Stimulated activated CD8-positive, alpha-beta memory T cell treated with anti-CD3 and anti-CD28 coated beads, Interleukin-7, amount 100 ng/mL, for 4 hours (primary cell): ENCODE data around the gene ETHE1.
"Not testable (repeated sequence)": the region's sequence is repeated elsewhere in the genome, so short reads cannot be mapped to it uniquely, and the experiment has no call there.

Experiments
- DNase-seq, 2 donors: peaks; one replicate each; pipeline ENCODE4 v3.0.0-alpha.2; 2020; ENCODE audit warnings: low read depth in 2 of 2

ETHE1 gene

DNA sequence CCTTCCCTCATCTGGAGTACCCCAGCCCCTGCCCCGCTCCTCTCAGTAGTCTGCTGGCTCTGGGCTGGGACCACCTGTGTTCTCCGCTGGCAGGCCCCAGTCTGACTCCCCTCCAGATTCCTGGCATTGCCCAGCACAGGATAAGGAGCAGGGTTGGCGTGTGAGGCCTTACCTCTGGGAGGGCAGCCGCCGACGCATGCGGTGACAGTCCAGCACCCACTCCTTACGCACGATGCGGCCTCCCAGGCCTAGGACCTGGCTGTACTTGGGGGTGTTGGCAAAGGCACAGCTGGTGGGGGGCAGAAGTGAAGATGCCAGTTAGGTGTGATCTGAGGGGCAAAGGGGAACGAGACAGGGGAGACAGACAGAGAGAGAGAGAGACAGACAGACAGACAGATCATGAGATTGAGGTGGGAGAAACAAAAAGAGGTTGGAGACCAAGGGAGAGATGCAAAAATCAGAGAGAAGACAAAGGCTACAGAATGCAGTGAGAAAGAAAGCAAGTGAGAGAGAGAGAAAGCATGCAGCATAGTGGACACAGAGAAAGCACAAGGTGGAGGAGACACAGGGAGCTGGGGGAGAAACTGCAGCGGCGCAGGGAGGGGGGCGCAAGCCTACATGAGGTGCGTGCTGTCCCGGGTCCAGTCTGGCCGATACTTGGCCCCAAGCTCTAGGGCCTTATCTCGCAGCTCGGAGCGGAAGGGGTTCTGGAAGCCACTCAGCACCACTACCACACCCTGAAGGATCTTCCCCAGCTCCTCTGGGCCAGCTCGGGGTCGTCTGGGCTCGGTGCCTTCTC lies 24.6 kb upstream of the ETHE1 start:
- no peak for DNase-seq

DNA sequence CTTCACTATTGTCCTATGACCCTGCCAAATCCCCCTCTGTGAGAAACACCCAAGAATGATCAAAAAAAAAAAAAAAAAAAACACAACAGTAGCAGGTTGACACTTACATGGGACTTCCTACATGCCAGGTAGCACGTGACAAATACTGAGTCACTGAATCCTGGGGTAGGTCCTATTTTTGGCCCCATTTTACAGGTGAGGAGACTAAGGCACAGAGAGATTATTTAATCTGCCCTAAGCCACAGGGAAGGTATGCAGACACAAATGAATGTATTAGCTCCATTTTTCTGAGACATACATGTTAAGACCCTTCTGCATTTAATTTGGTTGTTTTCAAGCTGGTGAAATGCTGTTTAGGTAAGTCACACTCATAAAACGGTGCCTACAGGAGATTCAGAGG lies 21.7 kb upstream of the ETHE1 start:
- DNase-seq, result no peak

DNA sequence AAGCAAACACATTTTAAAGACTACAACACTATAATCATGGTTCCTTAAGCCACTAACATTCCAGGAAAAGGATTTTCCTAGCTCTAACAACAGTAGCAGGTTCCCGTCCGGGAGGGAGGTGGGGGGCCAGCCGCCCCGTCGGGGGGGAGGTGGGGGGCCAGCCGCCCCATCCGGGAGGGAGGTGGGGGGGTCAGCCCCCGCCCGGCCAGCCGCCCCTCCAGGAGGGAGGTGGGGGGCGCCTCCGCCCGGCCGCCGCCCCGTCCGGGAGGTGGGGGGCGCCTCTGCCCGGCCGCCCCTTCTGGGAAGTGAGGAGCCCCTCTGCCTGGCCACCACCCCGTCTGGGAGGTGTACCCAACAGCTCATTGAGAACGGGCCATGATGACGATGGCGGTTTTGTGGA lies 20.9 kb upstream of the ETHE1 start:
- DNase-seq, result not testable (repeated sequence)

DNA sequence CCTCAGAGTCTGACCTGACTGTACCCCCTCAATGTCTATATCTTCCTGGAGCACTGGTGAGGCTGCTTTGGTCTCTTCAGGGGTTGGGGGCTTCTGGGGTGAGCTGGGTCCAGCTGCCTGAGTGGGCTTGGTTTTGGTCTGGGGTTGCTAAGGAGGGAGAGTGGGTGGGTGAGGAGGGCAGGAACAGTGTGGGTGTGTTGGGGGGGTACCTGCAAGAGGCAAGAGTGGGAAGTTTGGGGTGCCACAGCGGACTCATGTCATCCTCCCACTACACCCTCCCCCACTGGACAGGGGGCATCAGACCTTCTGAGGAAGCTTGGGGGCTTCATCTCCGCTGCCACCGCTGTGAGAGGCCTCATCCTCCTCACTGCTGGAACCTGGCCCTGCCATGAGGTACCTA lies 19.6 kb upstream of the ETHE1 start:
- no peak for DNase-seq

DNA sequence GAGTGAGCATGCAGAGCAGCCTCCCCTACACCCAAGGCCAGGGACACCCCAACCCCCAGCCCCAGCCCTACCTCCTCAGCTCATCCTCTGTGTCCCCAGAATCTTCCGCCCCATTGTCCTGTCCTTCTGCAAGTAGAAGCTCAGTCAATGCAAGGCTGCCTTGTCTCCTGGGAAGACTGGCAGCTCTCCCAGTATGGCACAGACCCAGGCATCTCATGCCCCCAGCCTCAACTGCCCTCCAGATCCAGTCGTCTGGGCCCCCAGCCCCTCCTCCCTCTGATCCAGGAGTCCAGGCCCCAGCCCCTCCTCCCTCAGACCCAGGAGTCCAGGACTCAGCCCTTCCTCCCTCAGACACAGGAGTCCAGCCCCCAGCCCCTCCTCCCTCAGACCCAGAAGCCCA lies 19.0 kb upstream of the ETHE1 start:
- no peak for DNase-seq

DNA sequence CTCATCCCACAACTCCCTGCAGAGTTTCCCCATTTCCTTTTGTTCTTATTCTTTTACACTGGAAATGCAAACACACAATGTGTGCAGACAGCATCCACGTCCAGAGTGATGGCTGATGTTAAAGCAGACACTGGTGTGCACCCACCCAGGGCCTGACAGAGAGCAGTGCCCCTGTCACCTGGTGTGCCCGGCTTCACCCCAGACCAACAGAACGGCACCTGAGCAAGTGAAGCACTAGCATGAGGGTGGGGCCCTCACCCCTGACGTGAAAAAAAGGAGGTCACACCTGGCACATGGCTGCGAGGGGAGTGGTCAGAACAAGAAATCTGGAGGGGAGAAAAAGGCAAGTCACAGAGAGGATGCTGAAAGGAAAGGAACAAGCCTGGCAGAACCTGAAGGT lies 18.3 kb upstream of the ETHE1 start:
- no peak for DNase-seq

DNA sequence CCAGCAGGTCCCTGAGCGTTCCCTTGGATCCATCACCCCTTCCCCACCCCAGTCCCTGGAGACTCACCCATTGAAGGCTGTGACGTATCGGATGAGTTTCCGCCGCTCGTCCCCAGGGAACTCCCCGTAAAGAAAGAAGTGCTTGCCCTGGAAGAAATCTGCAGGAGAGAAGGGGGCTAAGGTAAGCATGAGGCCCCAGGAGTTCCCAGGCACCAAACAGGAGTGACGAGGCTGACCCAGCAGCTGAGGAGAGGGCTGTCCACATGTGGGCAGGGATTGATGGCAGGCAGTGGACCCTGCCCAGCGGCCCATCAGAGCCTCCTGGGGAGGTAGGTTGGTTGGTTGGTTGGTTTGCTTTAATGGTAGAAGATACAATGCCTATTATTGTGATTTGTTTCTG lies 17.1 kb upstream of the ETHE1 start:
- DNase-seq, result no peak

DNA sequence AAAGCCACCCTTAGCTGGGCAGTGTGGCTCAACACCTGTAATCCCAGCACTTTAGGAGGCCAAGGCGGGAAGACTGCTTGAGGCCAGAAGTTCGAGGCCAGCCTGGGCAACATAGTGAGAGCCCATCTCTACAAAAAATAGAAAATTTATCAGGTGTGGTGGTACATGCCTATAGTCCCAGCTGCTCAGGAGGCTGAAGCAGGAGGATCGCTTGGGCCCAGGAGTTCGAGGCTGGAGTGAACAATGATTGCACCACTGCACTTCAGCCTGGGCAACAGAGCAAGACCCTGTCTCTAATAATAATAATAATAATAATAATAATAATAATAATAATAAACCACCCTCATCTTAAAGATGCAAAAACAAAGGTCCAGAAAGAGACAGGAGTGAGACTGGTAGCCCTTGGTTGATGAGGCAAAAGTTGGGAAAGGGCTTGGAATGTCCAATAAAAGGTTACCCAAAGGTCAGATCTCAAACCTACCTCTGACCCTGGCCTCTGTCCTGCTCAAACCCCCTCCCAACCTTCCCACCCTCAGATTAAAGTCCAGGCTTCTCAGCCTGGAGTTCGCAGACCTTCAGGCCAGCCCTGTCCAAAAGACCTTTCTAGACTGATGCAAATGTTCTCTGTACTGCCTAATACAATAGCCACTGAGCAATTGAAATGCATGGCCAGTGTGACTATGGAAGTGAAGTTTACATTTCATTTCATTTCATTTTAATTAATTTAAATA lies 15.1 kb upstream of the ETHE1 start:
- DNase-seq, result no peak

DNA sequence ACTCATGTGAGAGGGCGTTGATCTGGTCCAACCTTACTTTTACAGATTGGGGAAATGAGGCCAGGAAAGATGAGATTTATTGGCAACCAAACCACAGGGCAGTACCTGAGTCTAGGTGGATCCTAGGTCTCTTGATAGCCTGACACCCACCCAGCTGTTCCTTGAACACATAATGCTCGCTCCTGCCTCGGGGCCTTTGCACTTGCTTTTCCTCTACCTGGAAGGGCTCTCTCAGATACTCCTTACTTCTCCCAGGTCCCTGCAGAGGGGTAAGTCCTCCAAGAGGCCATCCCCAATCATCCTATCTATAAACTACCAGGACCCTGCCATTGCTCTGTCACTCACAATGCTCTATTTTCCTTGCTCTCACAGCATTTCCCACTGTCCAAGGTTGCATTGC lies 13.4 kb upstream of the ETHE1 start:
- no peak for DNase-seq

DNA sequence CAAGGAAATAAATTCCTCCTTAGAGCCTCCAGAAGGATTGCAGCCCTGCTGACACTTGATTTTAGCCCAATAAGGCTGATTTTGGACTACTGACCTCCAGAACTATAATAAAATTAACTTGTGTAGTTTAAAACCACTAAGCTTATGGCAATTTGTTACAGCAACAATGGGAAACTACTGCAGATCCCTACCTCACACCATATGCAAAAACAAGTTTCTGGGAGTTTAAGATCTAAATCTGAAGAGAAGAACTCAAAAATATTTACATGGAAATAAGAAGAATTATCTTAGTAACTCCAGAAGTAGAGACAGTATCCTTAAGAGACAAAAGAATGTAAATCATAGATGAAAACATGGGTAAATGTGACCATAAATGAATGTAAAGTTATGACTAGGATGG lies 11.9 kb upstream of the ETHE1 start:
- DNase-seq, result no peak

DNA sequence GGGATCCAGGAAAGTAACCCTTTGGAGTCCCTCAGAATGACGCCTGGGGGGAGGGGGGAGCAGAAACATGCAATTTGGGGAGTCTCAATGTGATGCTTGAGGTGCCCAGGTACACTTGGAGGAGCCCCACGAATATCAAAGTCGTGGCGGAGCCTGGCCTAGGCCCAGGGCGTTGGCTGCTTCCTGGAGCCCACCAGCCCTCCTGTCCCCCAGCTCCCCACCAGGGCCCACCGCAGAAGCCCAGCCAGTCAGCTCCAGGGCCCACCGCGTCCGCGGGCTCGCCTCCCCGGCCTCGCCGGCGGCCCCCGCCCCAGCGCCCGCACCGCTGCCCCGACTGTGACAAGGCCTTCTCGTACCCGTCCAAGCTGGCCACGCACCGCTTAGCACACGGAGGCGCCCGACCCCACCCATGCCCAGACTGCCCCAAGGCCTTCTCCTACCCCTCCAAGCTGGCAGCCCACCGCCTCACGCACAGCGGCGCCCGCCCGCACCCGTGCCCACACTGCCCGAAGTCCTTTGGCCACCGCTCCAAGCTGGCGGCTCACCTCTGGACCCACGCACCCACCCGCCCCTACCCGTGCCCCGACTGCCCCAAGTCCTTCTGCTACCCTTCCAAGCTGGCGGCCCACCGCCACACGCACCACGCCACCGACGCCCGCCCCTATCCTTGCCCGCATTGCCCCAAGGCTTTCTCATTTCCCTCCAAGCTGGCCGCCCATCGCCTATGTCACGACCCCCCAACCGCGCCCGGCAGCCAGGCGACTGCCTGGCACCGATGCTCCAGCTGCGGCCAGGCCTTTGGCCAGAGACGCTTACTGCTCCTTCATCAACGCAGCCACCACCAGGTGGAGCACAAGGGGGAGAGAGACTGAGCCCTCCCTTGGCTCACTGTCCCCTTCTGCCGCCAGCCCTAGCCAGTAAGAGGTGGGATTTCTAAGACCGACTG lies 8.1 kb upstream of the ETHE1 start:
- no peak for DNase-seq

DNA sequence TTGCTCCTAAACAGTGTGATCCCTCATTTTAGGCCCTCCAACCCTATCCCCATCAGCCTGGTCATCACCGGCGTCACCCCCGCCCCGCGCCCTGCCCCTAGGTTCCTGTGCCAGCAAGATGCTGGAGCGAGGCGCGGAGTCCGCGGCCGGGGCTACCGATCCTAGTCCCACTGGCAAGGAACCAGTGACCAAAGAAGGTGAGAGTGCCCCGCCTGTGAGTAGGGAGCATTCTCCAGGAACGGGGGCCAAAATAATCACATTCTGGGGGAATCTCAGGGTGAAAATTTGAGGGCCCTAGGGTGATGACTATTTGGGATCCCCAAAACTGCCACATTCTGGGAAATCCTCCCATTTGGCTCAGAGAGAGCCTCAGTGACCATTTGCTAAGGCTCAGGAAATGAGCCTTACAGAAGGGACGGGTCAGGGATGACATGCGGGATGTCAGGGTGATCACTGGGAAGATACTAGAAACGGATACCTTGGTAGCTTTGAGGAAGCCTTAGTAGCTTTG lies 7.4 kb upstream of the ETHE1 start:
- DNase-seq, result no peak

DNA sequence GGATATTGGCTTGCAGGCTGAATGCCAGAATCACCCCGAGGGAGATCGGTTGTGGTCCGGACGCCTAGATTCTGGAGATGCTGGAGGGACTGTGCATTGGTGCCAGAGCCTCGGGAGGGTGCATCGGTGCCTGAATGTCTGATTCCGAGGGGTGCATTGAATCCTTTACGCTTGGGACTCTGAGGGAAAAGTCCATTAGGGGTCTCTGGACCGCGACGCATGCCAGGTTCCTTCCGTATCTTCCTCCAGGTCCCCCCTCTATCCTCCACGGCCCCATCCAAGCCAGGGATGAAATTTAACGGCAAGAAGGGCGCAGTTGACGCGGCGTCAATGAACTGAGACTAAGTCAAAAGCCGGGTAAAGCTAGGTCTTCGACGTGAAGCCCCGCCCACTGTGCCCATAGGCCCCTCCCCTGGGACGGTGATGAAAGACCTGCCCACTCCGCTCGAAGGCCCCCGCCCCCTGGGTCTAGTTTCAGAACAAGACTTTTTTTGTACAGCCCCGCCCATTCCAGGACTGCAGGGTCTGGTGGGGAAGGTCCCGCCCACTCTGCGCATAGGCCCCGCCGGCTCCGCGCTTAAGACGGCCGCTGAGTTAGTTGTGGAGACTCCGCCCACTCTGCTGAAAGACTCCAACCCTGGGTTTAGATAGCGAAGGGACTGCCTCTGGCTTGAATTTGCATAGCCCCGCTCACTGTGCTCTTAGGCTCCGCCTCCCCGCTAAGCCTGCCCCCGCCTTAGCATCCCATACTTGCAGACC lies 6.7 kb upstream of the ETHE1 start:
- DNase-seq, result peak; percentile 89 to 93

DNA sequence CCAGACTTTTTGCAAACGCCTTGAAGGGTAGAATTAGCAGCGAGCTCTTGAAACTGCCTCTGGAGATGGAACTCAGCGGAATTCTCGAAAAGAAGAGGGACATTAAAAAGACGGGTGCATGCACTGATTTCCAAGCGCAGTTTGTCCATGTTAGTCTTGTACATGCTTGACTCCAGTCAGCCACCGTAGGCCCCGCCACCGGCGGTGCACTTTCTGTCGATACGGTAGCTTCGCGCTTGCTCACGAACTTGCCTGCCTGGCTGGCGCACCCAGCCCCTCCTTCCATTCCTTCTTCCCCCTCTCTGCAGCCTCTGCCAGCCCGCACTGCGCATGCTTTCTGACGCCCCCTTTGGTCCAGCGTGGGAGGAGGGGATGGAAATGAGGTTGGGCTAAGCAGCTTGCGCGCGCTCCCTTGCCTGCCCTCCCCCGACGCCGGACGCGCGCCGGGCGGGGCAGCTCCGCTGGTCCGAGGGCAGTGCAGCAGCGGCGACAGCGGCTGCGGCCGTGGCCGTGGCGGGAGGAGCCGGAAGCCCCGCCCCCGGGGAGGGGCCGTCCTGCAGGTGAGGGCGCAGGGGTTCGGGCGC lies 6.1 kb upstream of the ETHE1 start, which contains the start of gene ZNF575:
Gene ZNF575 (plus strand): TSS at position 227 of the 584 bp plus-strand sequence. CDS start 1,235 bp downstream, outside the sequence.
- DNase-seq, result peak; percentile 78 to 81

DNA sequence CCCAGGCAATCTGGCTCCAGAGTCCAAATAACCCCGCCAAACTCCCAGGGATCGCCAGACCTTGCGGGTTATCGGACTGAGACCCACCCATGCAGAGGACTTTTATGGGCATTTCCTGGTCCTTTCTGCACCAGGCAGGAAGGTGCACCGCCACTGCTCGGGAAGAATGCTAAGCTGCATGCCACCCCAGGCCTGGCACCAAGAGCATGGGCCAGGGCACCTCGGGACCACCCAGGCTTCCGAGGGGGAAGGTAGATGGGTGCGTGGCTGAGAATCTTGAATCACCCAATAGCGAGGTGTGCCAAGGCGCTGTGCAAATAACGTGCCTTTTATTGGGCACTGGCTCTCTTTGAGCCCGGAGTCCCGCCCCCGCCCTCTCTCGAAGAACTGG lies 5.6 kb upstream of the ETHE1 start:
- no peak for DNase-seq

DNA sequence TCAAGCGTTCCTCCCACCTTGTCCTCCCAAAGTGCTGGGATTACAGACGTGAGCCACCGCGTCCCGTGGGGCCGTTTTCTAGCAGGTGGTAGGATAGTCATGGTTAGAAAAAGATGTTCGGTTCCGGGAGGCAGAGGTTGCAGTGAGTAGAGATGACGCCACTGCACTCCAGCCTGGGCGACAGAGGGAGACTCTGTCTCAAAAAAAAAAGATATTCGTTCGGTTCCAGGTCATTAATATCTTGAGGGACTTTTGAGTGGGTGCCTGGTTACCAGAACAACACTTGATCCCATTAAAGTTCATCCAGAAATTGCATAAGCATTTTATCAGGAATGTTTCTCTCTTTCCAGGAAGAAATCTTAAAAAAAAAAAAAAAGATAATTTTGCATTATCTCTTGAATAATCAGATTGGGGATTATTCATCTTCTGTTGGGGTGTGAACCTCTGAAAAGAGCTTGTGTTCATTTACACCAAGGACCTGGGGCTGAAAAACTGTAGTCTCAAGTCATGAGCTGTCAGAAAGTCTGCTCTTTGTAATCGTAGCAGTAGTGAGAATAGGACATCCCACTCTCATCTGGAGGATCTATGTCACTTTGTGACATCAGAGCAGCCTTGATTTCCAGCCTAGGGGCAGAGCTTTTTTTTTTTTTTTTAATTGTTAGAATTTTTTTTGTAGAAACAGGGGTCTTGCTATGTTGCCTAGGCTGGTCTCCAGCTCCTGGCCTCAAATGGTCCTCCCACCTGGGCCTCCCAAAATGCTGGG lies 1.0 kb upstream of the ETHE1 start:
- DNase-seq, result no peak

DNA sequence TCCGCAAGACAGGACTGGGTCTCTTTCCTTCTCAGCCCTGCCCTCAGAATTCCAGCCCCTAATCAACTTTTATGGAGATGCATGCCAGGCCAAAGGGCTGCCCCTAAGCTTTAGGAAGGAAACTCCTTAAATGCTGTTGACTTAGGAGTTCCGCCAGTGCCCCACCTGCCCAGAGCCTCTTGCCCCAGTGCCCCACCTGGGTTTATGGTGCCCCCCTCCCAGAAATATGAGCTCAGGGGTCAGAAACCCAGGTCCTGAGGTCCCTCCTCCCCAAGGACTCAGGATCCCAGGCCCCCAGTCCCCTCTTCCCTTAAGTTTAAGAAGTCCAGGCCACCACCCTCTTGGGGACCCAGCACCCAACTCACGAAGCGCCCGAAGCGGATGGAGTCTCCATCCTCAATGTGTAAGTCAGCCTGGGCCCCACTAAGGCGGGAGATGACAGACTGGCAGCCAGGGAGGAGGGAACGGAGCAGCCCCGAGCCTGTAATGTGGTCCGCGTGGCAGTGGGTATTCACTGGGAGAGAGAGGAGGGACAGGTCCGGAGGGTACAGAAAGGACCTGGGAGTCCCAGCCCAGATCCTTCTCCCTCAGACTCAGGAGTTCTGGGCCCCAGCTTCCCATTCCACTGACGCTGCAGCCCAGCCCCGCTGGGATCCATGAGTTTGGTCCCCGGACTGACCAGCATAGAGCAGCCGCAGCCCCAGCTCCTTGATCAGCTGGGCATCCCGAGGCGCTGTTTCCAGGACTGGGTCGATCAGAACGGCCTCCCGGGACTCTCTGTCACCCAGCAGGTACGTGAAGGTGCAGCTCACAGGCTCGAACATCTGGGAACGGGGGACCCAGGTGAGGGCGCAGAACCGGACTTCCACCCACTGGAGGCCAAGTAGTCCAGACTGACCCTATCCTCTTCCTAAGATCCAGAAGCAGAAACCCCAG lies 897 bp downstream of the ETHE1 start:
- DNase-seq, result no peak

DNA sequence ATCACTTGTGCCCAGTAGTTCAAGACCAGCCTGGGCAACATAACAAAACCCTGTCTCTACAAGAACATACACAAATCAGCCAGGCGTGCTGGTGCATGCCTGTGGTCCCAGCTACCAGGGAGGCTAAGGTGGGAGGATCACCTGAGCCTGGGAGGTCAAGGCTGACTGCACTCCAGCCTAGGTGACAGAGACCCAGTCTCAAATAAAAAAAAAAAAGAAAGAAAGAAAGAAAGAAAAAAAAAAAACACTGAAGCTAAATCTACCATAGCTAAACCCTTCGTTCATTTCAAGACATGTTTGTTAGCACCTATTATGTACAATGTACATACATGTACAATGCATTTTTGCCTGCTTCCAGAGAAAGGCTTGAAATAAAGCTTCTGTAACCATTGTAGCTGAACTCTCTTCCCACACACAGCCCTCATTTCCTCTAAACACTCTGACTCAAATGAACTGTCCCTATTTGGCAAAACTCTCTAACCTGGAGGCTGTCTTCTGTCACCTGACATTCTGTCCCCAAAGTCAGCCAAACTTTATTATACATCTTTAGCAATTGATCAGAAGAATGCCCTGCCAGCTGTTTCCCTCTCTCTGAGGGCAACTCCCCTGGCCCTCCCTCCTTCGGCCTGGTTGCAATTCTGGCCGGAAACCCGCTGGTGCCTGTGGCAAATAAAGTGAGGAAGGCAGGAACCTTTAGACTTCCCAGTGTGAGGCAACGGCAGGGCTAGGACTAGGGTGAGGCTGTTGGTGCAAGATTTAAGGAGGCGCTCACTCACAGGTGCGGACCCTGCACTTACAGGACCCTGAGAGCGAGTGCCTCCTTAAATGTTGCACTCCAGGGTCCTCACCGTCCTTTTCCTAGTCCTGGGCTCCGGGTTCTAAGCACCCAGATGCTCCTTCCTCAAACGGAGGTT lies 1.8 kb downstream of the ETHE1 start:
- DNase-seq, result no peak
